Neural crest cell (in vitro differentiated cells): Measurements from ENCODE around the gene LRTM2. TPM values are rescaled to one million over a fixed set of nuclear protein-coding genes. Genes with fewer than 3 reads are reported as not detected.

Experiments
- DNase-seq: peaks from one replicate; pipeline ENCODE4 v3.0.0; 2021; ENCODE audit warnings: low read depth, mixed read lengths, low spot score
- H3K27ac Mint-ChIP-seq: one replicate; pipeline ENCODE4 v1.8.0; 2021; ENCODE audit warnings: mild to moderate bottlenecking, mixed read lengths; ENCODE audit not compliant: unreplicated experiment
- H3K27me3 Mint-ChIP-seq: 2 replicates; pipeline ENCODE4 v1.8.0; 2021; ENCODE audit warnings: low read depth, mild to moderate bottlenecking, mixed read lengths
- H3K36me3 Mint-ChIP-seq: 2 replicates; pipeline ENCODE4 v1.8.0; 2021; ENCODE audit warnings: low read depth, mild to moderate bottlenecking, mixed read lengths
- H3K4me1 Mint-ChIP-seq: 2 replicates; pipeline ENCODE4 v1.8.0; 2021; ENCODE audit warnings: mixed read lengths
- H3K4me3 Mint-ChIP-seq: one replicate; pipeline ENCODE4 v1.8.0; 2021; ENCODE audit warnings: mild to moderate bottlenecking, mixed read lengths
- H3K9me3 Mint-ChIP-seq: 2 replicates; pipeline ENCODE4 v1.8.0; 2021; ENCODE audit warnings: mixed read lengths
- CTCF ChIP-seq: fragments of 200-600 bp; sonication (generic); conservative IDR thresholded peaks from 2 replicates; pipeline ENCODE4 v1.5.0; 2021; ENCODE audit warnings: antibody characterized with exemption, mild to moderate bottlenecking
- total RNA-seq: library from RNA; stranded (reverse); gene quantifications from 2 replicates; pipeline ENCODE4 v1.2.1, GENCODE V29; 2021

Gene LRTM2
- total RNA-seq, 1 donor from 2014 or later, result 0.19 TPM

DNA sequence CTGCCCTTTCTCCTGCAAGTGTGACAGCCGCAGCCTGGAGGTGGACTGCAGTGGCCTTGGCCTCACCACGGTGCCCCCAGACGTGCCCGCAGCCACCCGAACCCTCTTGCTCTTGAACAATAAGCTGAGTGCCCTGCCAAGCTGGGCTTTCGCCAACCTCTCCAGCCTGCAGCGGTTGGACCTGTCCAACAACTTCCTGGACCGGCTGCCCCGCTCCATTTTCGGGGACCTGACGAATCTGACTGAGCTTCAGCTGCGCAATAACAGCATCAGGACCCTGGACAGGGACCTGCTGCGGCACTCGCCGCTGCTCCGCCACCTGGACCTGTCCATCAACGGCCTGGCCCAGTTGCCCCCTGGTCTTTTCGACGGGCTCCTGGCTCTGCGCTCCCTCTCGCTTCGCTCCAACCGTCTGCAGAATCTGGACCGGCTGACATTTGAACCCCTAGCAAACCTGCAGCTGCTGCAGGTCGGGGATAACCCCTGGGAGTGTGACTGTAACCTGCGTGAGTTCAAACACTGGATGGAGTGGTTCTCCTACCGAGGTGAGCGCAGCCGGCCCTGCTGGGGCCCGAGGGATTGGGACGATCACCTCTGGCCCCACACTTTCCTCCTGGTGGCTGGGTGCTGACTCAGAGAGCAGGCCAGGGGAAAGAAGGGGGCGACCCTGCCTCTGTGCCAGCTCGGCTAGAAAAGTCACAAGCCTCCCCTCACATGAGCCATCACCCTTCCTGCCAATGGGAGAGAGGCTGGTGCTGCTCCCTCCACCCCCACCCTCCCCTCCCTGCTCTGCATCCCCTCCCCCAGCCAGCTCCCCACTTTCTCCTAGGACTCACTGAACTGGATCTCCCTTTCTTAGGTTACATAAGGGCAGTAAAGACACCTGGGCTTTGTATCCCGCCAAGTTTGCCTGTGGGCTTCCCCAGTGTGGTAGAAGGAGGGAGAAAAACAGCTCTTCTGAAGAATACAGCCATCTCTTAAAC is 10.9 kb downstream of the LRTM2 start:
- peak; percentile 59 for DNase-seq
- H3K36me3 Mint-ChIP-seq, result no peaks in the 10 kb centered on the region
- H3K27me3 Mint-ChIP-seq, result peaks cover 41% of the 10 kb centered on the region
- peaks cover 16% of the 10 kb centered on the region for H3K4me1 Mint-ChIP-seq
- H3K9me3 Mint-ChIP-seq, result no peaks in the 10 kb centered on the region
- no peak for TF ChIP-seq CTCF
- H3K4me3 Mint-ChIP-seq, result no peak overlapping the region
- no peak overlapping the region for H3K27ac Mint-ChIP-seq

DNA sequence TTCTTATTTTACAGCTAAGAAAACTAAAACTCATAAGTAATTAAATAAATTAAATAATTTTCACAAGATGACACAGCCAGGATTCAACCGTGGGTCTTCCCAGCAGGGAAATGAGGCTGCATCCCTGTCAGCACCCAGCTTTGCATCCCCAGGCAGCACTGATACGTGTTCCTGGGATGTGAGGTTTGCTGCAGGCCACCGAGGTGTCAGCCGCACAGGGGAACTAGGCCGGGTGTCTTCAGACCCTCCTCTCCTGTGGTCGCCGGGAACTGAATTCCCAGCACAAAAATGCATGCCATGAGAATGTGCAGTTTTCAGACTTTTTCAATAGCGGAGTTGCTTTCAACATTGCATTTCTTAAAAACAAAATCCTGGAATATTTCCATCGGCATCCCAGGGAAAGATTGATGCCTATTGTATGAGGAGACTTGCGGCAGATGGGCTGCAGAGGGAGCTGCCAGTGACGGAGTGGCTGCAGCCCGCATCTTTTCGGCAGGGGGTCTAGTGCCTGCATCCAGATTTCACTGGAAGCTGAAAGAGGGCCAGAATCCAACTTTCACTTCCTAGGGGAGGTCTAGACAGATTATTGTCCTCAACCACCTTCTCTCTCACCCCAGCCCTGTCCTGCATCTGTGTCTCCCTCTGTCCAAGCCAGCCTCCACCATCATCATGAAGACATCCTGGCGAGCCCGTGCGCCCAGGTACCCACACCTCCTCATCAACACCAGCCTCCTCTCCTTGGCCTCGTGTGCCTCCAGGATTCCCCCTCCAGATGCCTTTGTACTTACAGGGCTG is 12.6 kb downstream of the LRTM2 start:
- DNase-seq, result no peak
- Mint-ChIP-seq H3K27me3 (peaks cover 41% of the 10 kb centered on the region), H3K36me3 (no peaks in the 10 kb centered on the region), H3K27ac (no peak overlapping the region), H3K4me1 (peaks cover 27% of the 10 kb centered on the region), H3K4me3 (no peak overlapping the region), H3K9me3 (no peaks in the 10 kb centered on the region)
- TF ChIP-seq CTCF, result no peak

- no peak overlapping the region for H3K4me3 Mint-ChIP-seq
- peaks cover 39% of the 10 kb centered on the region for H3K27me3 Mint-ChIP-seq
- H3K9me3 Mint-ChIP-seq, result no peaks in the 10 kb centered on the region
- H3K27ac Mint-ChIP-seq, result no peak overlapping the region
- no peak for DNase-seq
- H3K36me3 Mint-ChIP-seq, result no peaks in the 10 kb centered on the region
- TF ChIP-seq CTCF, result no peak
- H3K4me1 Mint-ChIP-seq, result peaks cover 31% of the 10 kb centered on the region
Measured at GRCh38 chr12:1833596-1834028, 13.2 kb downstream of the LRTM2 start.

DNA sequence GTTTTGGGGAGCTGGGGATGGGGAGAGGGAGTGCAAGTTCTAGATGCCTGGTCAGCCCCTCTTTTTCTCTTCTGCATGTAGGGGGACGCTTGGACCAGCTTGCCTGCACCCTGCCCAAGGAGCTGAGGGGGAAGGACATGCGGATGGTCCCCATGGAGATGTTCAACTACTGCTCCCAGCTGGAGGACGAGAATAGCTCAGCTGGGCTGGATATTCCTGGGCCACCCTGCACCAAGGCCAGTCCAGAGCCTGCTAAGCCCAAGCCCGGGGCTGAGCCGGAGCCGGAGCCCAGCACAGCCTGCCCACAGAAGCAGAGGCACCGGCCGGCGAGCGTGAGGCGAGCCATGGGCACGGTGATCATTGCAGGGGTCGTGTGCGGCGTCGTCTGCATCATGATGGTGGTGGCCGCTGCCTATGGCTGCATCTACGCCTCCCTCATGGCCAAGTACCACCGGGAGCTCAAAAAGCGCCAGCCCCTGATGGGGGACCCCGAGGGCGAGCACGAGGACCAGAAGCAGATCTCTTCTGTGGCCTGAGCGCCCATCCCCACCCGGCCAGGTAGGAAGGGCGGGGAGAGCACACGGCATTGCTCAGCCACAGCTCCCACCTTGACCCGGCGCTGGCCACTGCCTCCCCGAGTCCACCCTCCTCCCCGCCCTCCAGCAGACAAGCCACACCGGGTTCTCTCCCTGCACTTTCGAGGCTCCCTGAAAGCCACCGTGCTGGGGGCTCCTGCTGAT is 14.0 kb downstream of the LRTM2 start:
- Mint-ChIP-seq H3K4me1 (peaks cover 31% of the 10 kb centered on the region), H3K36me3 (no peaks in the 10 kb centered on the region), H3K9me3 (no peaks in the 10 kb centered on the region), H3K4me3 (no peak overlapping the region), H3K27me3 (peaks cover 35% of the 10 kb centered on the region), H3K27ac (no peak overlapping the region)
- no peak for DNase-seq
- no peak for TF ChIP-seq CTCF
